GM19463 (cell line): ENCODE results near the gene LAMB1.

Source experiments
- ATAC-seq: cut with Tn5 transposase; IDR thresholded peaks from one replicate; pipeline ENCODE4 v1.9.1; 2021; ENCODE audit warnings: mild to moderate bottlenecking, moderate library complexity; ENCODE audit not compliant: unreplicated experiment

Gene LAMB1

GRCh38 chr7:107884066-107884818, 118.7 kb downstream of the LAMB1 start:
- ATAC-seq = no peak

- no peak for ATAC-seq
Measured at GRCh38 chr7:107882766-107883165, 120.2 kb downstream of the LAMB1 start.

GRCh38 chr7:107879400-107880035, 123.4 kb downstream of the LAMB1 start:
- peak; percentile 72 for ATAC-seq

- ATAC-seq = no peak
Measured at GRCh38 chr7:107878636-107879035, 124.3 kb downstream of the LAMB1 start.

- no peak for ATAC-seq
Measured at GRCh38 chr7:107877731-107878382, 125.1 kb downstream of the LAMB1 start.

- no peak for ATAC-seq
Measured at GRCh38 chr7:107876916-107877315, 126.0 kb downstream of the LAMB1 start.

GRCh38 chr7:107874605-107875446, 128.1 kb downstream of the LAMB1 start:
- ATAC-seq = peak; percentile 66

- no peak for ATAC-seq
Measured at GRCh38 chr7:107874111-107874510, 128.8 kb downstream of the LAMB1 start.
